Esophagus squamous epithelium (tissue), 4 donors: Measurements from ENCODE around the gene TMEM135.

Source experiments
- POLR2A ChIP-seq, 4 donors: fragments of 450-650 bp; IDR thresholded peaks; one replicate each; pipeline ENCODE4 v1.6.1; 2017; ENCODE audit warnings: antibody characterized with exemption in 4 of 4, mild to moderate bottlenecking in 4 of 4, moderate library complexity in 3 of 4
- TF ChIP-seq, protein P1 (sequence below), 6 experiments: fragments of 450-650 bp in 4 of 6; fragments of 200-600 bp in 2 of 6; sonication (generic) in 2 of 6; IDR thresholded peaks; one replicate each; pipeline ENCODE4 v1.5.1; 2016 to 2019; ENCODE audit warnings: antibody characterized with exemption in 6 of 6, mild to moderate bottlenecking in 4 of 6, moderate library complexity in 4 of 6

DNA sequence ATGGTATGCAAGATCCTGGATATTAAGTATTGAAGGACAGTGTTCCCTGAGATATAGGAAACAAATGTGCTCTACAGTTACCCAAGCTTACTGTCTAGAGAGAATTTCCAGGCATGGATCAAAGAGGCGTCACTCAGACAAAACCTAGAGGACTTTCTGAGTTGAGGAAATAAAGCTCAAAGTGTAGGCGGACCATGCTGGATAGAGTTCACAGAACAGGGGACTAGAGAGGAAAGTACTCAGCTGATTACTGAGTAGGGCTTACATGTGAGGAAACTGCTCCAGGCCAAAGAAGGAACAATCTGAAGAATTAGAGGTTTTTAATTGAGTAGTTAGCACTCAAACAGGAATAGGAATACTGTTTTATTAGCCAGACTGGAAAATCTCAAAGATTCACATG is 193.3 kb downstream of the TMEM135 start:
- TF ChIP-seq, protein P1, sequence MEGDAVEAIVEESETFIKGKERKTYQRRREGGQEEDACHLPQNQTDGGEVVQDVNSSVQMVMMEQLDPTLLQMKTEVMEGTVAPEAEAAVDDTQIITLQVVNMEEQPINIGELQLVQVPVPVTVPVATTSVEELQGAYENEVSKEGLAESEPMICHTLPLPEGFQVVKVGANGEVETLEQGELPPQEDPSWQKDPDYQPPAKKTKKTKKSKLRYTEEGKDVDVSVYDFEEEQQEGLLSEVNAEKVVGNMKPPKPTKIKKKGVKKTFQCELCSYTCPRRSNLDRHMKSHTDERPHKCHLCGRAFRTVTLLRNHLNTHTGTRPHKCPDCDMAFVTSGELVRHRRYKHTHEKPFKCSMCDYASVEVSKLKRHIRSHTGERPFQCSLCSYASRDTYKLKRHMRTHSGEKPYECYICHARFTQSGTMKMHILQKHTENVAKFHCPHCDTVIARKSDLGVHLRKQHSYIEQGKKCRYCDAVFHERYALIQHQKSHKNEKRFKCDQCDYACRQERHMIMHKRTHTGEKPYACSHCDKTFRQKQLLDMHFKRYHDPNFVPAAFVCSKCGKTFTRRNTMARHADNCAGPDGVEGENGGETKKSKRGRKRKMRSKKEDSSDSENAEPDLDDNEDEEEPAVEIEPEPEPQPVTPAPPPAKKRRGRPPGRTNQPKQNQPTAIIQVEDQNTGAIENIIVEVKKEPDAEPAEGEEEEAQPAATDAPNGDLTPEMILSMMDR (IDR thresholded peaks at IDR 0.05), result no peak
- TF ChIP-seq POLR2A (IDR thresholded peaks at IDR 0.05), result no peak
